ENCODE results near the gene MAD2L1. TPM values are rescaled to one million over a fixed set of nuclear protein-coding genes. Genes with fewer than 3 reads are reported as not detected.

Gene MAD2L1
- total RNA-seq, 1 donor from 2014 or later = 4.2 TPM

DNA sequence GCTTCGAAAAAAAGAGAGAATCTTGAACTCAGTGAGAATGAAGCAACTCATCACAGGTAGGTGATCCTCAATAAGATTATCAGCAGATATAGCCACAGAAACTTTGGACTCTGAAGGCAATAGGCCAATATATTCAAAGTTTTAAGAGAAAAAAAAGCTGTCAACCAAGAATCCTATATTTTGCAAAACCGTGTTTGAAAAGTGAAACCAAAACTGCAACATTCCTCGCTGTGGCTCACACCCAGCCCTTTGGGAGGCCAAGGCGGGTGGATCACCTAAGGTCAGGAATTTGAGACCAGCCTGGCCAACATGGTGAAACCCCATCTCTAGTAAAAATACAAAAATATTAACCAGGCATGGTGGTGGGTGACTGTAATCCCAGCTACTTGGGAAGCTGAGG is 22.8 kb downstream of the MAD2L1 start:
- Histone ChIP-seq H3K27me3 (ENCODE audit: control insufficient read depth in 3 of 3, insufficient read depth in 3 of 3, low read length in 3 of 3) (no peaks in the 10 kb centered on the region), H3K4me3 (ENCODE audit: low read length in 3 of 3) (no peak overlapping the region), H3K9me3 (ENCODE audit: control insufficient read depth in 3 of 3, low read length in 3 of 3) (no peaks in the 10 kb centered on the region), H3K4me1 (ENCODE audit: control insufficient read depth in 3 of 3, insufficient read depth in 3 of 3, low read length in 3 of 3) (no peaks in the 10 kb centered on the region), H3K9ac (ENCODE audit: low read depth in 1 of 3, low read length in 3 of 3) (no peak overlapping the region), H3K36me3 (ENCODE audit: control insufficient read depth in 3 of 3, insufficient read depth in 3 of 3, low read length in 3 of 3) (no peaks in the 10 kb centered on the region), H3K27ac (ENCODE audit: low read depth, low read length) (no peak overlapping the region)

DNA sequence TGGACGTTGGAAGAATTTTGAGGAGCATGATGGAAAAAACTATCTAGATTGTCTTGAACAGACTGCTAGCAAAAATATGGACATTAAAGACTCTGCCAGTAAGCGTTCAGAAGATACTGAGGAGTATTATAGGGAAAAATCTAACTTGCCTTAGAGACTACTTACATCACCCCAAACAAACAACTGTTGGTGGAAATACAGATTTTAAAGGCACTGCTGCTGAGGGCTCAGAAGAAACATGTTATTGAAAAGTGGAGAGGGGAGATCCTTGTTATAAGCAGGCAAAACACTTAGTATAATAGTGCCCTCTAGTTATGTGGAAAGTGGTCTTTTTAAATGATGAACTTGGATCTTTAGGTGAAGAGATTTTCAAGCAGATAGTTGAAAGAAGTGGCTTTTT is 29.2 kb downstream of the MAD2L1 start:
- no peaks in the 10 kb centered on the region for H3K36me3 ChIP-seq (ENCODE audit: control insufficient read depth in 3 of 3, insufficient read depth in 3 of 3, low read length in 3 of 3)
- no peaks in the 10 kb centered on the region for H3K27me3 ChIP-seq (ENCODE audit: control insufficient read depth in 3 of 3, insufficient read depth in 3 of 3, low read length in 3 of 3)
- H3K4me1 ChIP-seq (ENCODE audit: control insufficient read depth in 3 of 3, insufficient read depth in 3 of 3, low read length in 3 of 3) = peaks cover 0 to 6% (median 0%) of the 10 kb centered on the region in 3 donors
- H3K4me3 ChIP-seq (ENCODE audit: low read length in 3 of 3) = no peak overlapping the region
- H3K9ac ChIP-seq (ENCODE audit: low read depth in 1 of 3, low read length in 3 of 3) = no peak overlapping the region
- H3K9me3 ChIP-seq (ENCODE audit: control insufficient read depth in 3 of 3, low read length in 3 of 3) = no peaks in the 10 kb centered on the region
- H3K27ac ChIP-seq (ENCODE audit: low read depth, low read length) = no peak overlapping the region

DNA sequence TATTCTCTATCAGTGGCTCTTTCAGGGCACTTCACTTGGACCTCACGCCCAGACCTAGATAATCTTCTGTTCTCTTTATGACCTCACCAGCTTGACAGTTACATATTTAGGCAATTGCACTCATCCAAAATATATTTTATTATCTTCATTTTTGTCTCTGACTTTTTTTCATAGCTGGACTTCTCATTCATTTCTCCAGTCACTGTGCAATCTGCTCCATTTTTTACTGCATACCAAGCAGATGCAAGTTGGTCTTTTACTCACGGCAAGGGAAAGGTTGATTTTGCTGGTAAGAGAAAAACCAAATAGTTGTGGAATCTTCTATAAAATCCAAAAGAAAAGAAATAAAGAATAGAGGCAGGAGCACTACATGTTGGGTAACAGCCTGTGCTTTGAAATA is 31.7 kb downstream of the MAD2L1 start:
- no peaks in the 10 kb centered on the region for H3K9me3 ChIP-seq (ENCODE audit: control insufficient read depth in 3 of 3, low read length in 3 of 3)
- no peaks in the 10 kb centered on the region for H3K36me3 ChIP-seq (ENCODE audit: control insufficient read depth in 3 of 3, insufficient read depth in 3 of 3, low read length in 3 of 3)
- no peaks in the 10 kb centered on the region for H3K27me3 ChIP-seq (ENCODE audit: control insufficient read depth in 3 of 3, insufficient read depth in 3 of 3, low read length in 3 of 3)
- peaks cover 0 to 6% (median 0%) of the 10 kb centered on the region in 3 donors for H3K4me1 ChIP-seq (ENCODE audit: control insufficient read depth in 3 of 3, insufficient read depth in 3 of 3, low read length in 3 of 3)
- H3K27ac ChIP-seq (ENCODE audit: low read depth, low read length) = no peak overlapping the region
- no peak overlapping the region for H3K4me3 ChIP-seq (ENCODE audit: low read length in 3 of 3)
- no peak overlapping the region for H3K9ac ChIP-seq (ENCODE audit: low read depth in 1 of 3, low read length in 3 of 3)

DNA sequence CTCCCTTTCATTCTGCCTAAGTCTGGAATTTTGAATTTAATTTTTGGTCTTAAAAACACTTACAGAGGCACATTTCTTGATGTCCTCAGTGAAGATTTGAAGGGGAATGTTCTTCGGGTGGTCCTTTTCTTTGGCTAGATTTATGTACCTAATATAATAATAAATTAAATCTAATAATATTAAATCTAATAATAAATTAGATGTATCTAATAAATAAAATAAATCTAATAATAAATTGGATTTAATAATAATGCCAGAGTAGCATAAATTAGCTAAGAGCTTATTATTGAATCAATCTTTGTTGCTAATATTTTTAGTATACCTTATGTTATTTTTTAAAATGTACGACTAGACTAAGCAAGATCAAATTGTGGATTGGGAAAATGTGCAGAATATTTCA is 39.8 kb downstream of the MAD2L1 start:
- Histone ChIP-seq H3K27ac (ENCODE audit: low read depth, low read length) (no peak overlapping the region), H3K36me3 (ENCODE audit: control insufficient read depth in 3 of 3, insufficient read depth in 3 of 3, low read length in 3 of 3) (no peaks in the 10 kb centered on the region), H3K9ac (ENCODE audit: low read depth in 1 of 3, low read length in 3 of 3) (no peak overlapping the region), H3K4me1 (ENCODE audit: control insufficient read depth in 3 of 3, insufficient read depth in 3 of 3, low read length in 3 of 3) (no peaks in the 10 kb centered on the region), H3K4me3 (ENCODE audit: low read length in 3 of 3) (no peak overlapping the region), H3K27me3 (ENCODE audit: control insufficient read depth in 3 of 3, insufficient read depth in 3 of 3, low read length in 3 of 3) (no peaks in the 10 kb centered on the region), H3K9me3 (ENCODE audit: control insufficient read depth in 3 of 3, low read length in 3 of 3) (no peaks in the 10 kb centered on the region)

DNA sequence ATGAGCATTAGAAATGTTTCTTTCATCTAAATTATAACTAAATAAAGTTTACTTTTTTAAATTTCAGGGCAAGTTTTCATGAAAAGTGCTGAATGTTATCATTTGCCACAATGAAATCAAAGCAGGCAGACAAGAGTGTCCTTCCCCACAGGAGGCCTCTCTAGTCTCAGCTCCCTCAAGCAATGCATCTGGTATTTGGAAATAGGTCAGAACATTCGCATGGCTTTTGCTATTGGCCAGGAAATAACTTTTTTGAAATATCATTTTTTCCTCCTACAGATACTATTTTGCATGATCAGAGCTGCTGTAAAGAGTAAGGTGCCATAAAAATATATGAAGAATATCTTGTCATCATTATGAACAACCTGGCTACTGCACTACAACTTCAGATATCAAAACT is 41.1 kb downstream of the MAD2L1 start:
- Histone ChIP-seq H3K4me1 (ENCODE audit: control insufficient read depth in 3 of 3, insufficient read depth in 3 of 3, low read length in 3 of 3) (no peaks in the 10 kb centered on the region), H3K9ac (ENCODE audit: low read depth in 1 of 3, low read length in 3 of 3) (no peak overlapping the region), H3K27me3 (ENCODE audit: control insufficient read depth in 3 of 3, insufficient read depth in 3 of 3, low read length in 3 of 3) (no peaks in the 10 kb centered on the region), H3K36me3 (ENCODE audit: control insufficient read depth in 3 of 3, insufficient read depth in 3 of 3, low read length in 3 of 3) (no peaks in the 10 kb centered on the region), H3K9me3 (ENCODE audit: control insufficient read depth in 3 of 3, low read length in 3 of 3) (no peaks in the 10 kb centered on the region), H3K4me3 (ENCODE audit: low read length in 3 of 3) (no peak overlapping the region), H3K27ac (ENCODE audit: low read depth, low read length) (no peak overlapping the region)

DNA sequence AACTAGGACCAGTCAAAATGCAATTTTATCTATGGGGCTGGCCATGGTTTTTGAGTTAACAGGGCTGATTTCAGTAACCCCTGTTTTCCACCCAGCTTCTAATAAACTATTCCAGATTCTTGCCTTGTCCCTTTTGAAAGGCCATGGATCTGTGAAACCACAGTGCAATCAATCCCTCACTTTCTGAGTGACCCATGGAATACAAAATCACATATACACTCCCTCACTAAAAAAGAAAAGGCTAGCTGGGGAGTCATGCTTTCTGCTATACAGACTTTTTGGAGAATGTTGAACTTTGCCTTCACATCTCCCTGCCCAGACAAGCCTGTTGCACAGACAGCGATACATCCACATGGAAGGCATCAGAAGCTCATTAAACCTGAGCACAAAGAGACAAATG is 47.9 kb downstream of the MAD2L1 start:
- H3K4me3 ChIP-seq (ENCODE audit: low read length in 3 of 3) = no peak overlapping the region
- no peaks in the 10 kb centered on the region for H3K36me3 ChIP-seq (ENCODE audit: control insufficient read depth in 3 of 3, insufficient read depth in 3 of 3, low read length in 3 of 3)
- H3K9ac ChIP-seq (ENCODE audit: low read depth in 1 of 3, low read length in 3 of 3) = no peak overlapping the region
- H3K27me3 ChIP-seq (ENCODE audit: control insufficient read depth in 3 of 3, insufficient read depth in 3 of 3, low read length in 3 of 3) = no peaks in the 10 kb centered on the region
- H3K9me3 ChIP-seq (ENCODE audit: control insufficient read depth in 3 of 3, low read length in 3 of 3) = no peaks in the 10 kb centered on the region
- H3K27ac ChIP-seq (ENCODE audit: low read depth, low read length) = no peak overlapping the region
- H3K4me1 ChIP-seq (ENCODE audit: control insufficient read depth in 3 of 3, insufficient read depth in 3 of 3, low read length in 3 of 3) = no peaks in the 10 kb centered on the region

DNA sequence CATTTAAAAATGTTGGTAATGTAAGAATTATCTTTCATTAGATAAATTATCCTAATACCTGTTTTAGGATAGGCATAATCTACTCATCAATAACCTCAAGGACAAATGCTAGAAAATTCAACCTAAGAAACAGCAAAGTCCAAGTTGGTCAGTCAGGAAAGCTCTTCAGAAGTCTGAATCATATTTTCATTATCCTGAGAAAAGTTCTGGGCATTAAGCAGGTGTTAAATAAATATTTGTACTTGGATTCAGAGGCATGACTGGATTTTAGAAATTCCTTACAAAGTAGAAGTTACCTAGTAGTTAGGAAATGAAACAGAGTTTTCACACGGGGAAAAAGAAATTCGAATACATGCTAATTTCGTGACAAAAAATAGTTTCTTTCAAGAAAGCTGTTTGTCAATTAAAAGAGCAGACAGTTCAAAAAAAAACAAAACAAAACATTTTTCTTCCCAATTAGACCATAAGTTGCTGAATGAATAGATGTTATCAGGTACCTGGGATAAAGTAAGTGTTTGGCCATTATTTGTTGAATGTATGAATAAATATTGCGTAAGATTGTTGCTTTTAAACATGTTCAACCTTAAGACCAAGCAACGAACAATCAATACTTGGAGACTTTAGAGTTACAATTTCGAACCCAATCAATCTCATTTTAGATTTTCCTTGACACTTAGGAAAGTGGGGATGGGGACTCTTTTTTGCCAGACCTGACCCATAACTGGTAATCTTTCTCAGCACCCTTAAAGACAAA is 48.5 kb downstream of the MAD2L1 start:
- Histone ChIP-seq H3K27ac (ENCODE audit: low read depth, low read length) (no peak overlapping the region), H3K9ac (ENCODE audit: low read depth in 1 of 3, low read length in 3 of 3) (no peak overlapping the region), H3K9me3 (ENCODE audit: control insufficient read depth in 3 of 3, low read length in 3 of 3) (no peaks in the 10 kb centered on the region), H3K27me3 (ENCODE audit: control insufficient read depth in 3 of 3, insufficient read depth in 3 of 3, low read length in 3 of 3) (no peaks in the 10 kb centered on the region), H3K4me3 (ENCODE audit: low read length in 3 of 3) (no peak overlapping the region), H3K36me3 (ENCODE audit: control insufficient read depth in 3 of 3, insufficient read depth in 3 of 3, low read length in 3 of 3) (no peaks in the 10 kb centered on the region), H3K4me1 (ENCODE audit: control insufficient read depth in 3 of 3, insufficient read depth in 3 of 3, low read length in 3 of 3) (no peaks in the 10 kb centered on the region)

DNA sequence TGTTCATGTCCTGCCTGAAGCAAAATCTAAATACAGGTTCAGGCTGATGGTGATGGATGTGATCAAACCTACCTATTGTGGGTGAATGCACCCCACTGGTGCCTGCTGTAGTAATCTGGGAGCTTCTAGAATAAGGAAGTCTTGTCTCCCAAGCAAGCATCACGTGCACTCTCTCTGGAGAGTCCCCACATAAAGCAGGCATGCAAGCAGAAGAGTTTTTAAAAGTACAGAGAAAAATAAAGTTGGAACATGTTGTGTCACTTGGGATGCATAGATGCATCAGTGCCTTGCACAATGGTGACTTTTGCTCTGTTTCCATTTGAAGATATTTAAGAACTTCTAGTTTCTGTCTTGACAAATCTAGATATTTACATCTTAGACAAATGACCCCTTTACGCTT is 54.9 kb downstream of the MAD2L1 start:
- no peaks in the 10 kb centered on the region for H3K36me3 ChIP-seq (ENCODE audit: control insufficient read depth in 3 of 3, insufficient read depth in 3 of 3, low read length in 3 of 3)
- H3K9me3 ChIP-seq (ENCODE audit: control insufficient read depth in 3 of 3, low read length in 3 of 3) = no peaks in the 10 kb centered on the region
- H3K27me3 ChIP-seq (ENCODE audit: control insufficient read depth in 3 of 3, insufficient read depth in 3 of 3, low read length in 3 of 3) = no peaks in the 10 kb centered on the region
- H3K4me3 ChIP-seq (ENCODE audit: low read length in 3 of 3) = no peak overlapping the region
- H3K27ac ChIP-seq (ENCODE audit: low read depth, low read length) = no peak overlapping the region
- no peaks in the 10 kb centered on the region for H3K4me1 ChIP-seq (ENCODE audit: control insufficient read depth in 3 of 3, insufficient read depth in 3 of 3, low read length in 3 of 3)
- H3K9ac ChIP-seq (ENCODE audit: low read depth in 1 of 3, low read length in 3 of 3) = no peak overlapping the region

DNA sequence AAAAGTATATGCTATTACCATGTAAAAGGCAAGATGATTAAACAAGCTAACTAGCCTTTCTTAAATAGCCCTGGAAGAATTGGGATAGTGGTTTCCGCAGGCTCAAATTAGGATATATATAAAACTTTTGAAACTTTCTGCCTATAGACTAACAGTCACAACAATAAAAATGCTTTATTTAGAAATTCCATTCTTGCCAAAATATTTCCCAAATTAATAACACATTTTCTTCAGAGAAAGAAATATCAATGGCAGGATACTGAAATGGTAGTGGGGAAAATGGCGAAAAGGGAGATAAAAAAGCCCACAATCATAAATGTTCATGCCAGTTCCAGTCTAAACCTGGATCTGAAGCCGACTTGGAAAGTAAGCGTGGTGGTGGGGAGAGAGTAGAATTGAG is 56.0 kb downstream of the MAD2L1 start:
- Histone ChIP-seq H3K27me3 (ENCODE audit: control insufficient read depth in 3 of 3, insufficient read depth in 3 of 3, low read length in 3 of 3) (no peaks in the 10 kb centered on the region), H3K9me3 (ENCODE audit: control insufficient read depth in 3 of 3, low read length in 3 of 3) (no peaks in the 10 kb centered on the region), H3K27ac (ENCODE audit: low read depth, low read length) (no peak overlapping the region), H3K9ac (ENCODE audit: low read depth in 1 of 3, low read length in 3 of 3) (no peak overlapping the region), H3K4me3 (ENCODE audit: low read length in 3 of 3) (no peak overlapping the region), H3K36me3 (ENCODE audit: control insufficient read depth in 3 of 3, insufficient read depth in 3 of 3, low read length in 3 of 3) (no peaks in the 10 kb centered on the region), H3K4me1 (ENCODE audit: control insufficient read depth in 3 of 3, insufficient read depth in 3 of 3, low read length in 3 of 3) (no peaks in the 10 kb centered on the region)

DNA sequence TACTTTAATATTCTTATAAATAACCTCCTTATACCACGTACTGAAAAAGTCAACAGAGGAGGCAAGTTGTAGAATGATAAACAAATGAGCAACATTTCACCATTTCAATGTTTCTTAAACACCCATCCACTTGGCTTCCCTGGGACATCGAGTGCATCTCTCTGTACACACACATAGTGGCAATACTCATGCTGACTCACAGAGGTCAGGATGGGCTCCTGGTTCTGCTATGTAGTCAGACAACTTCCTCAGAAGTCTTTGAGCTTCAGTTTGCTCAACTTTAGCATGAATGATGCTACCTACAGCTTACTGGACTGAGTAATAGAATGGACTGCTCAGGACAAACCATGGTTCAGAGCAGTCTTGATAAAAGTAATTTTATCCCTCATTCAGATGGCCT is 56.9 kb downstream of the MAD2L1 start:
- Histone ChIP-seq H3K27me3 (ENCODE audit: control insufficient read depth in 3 of 3, insufficient read depth in 3 of 3, low read length in 3 of 3) (no peaks in the 10 kb centered on the region), H3K27ac (ENCODE audit: low read depth, low read length) (no peak overlapping the region), H3K4me3 (ENCODE audit: low read length in 3 of 3) (no peak overlapping the region), H3K9ac (ENCODE audit: low read depth in 1 of 3, low read length in 3 of 3) (no peak overlapping the region), H3K4me1 (ENCODE audit: control insufficient read depth in 3 of 3, insufficient read depth in 3 of 3, low read length in 3 of 3) (no peaks in the 10 kb centered on the region), H3K36me3 (ENCODE audit: control insufficient read depth in 3 of 3, insufficient read depth in 3 of 3, low read length in 3 of 3) (no peaks in the 10 kb centered on the region), H3K9me3 (ENCODE audit: control insufficient read depth in 3 of 3, low read length in 3 of 3) (peaks cover 0 to 4% (median 0%) of the 10 kb centered on the region in 3 donors)

Data from skeletal muscle tissue (tissue), 4 donors.